Measurements from ENCODE around the gene CASK.

- TF ChIP-seq CTCF (IDR thresholded peaks at IDR 0.05) = no peak
- no peak for TF ChIP-seq POLR2A (IDR thresholded peaks at IDR 0.05)
Measured at GRCh38 chrX:41785685-41786084, 137.7 kb downstream of the CASK start.
